HG02610 (cell line): ENCODE measurements around the gene LSM10.

Source experiments
- ATAC-seq: cut with Tn5 transposase; IDR thresholded peaks from one replicate; pipeline ENCODE4 v1.9.1; 2021; ENCODE audit warnings: mild to moderate bottlenecking, moderate library complexity; ENCODE audit not compliant: unreplicated experiment

The LSM10 gene

DNA sequence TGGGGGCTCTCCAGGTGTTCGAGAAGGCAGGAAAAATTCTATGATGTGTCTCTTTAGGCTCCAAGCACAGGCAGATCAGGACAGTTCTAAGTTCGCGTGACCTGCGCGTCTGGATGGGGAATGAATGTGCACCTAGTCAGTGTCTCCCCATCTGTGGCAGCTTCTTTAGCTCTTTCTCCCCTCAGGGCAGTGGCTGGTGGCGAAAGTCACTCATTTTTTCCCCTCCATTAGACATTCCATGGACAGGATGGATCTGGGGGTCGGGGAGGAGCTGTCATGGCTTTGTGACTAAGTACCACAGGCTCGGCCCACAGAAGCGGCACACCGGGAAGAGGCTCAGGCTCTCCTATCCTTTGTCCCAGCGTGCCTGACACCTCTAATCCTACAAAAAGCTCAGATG, 43.2 kb downstream of the LSM10 start:
- no peak for ATAC-seq

- no peak for ATAC-seq
Observed at GRCh38 chr1:36352910-36353878, 44.5 kb downstream of the LSM10 start.

DNA sequence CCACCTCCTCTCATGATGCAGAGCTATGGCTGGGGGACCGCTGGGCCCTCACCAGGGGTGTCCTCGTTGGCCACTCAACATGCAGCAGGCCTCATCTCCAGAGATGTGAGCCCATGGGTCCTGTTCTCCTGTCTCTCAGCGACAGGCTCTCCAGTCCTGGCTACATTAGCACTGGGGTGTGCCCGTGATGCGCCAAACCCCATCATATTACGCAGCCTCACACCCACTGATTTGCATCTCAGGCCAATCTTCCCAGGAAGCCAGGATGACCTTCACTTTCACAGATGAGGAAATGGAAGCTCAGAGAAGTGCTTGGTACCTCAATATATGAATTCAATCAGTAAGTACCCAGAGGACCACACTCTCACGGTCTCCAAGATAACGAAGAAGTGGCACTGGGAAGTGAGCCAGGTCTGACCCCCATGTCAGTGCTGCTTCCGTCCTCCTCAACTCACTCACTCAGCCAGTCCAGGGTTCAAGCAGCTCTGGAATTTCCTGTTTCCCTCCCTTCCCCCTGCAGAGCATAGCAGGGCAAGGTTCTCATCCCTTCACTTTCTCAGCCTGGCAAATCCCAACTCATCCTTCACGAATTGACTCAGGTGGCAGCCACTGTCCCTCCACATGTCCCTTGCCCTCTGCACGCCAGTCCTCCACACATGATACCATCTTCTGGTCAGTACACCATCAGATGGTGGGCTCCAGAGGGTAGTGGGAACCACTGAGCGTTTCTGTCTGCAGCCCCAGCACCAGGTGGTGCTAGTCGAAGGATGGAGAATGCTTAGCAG, 45.4 kb downstream of the LSM10 start:
- ATAC-seq, result no peak

DNA sequence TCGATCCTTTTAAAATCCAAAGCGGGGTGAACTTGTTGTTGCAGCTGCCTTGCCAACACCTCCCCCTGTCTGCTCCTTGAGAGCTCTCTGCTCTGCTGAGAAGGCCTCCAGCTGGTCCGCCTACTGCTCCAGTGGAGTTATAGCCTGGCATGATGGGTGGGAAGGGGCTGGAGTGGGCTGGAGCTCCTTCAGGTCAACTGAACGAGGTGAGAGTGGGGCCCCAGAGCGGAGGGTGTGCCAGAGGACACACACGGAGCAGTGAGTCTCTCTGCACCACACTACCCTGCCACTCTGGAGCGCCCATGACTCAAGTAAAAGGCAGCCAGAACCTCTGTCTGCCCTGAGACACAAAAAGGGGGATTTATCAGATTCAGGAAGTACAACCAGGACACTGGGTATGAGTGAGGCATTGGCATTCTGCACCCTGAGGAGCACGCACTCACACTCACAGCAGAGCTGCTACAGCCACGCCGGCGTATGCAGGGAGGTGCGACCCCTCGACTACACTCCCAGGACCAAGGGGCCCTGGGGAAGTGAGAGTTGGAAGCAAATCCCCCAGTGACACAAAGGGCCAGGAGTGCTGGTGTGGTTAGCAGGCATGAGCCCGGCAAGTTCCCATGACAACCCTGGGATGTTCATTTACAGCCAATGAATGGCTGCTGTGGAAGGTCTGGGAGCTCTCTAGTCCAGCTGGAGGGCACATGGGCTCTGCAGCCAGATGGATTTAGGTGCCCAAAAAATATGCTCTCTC, 46.3 kb downstream of the LSM10 start:
- no peak for ATAC-seq

GRCh38 chr1:36350659-36351226, 47.0 kb downstream of the LSM10 start:
- no peak for ATAC-seq

- ATAC-seq, result no peak
Observed at GRCh38 chr1:36349839-36350238, 47.9 kb downstream of the LSM10 start.

- peak; percentile 63 for ATAC-seq
Observed at GRCh38 chr1:36349241-36349671, 48.5 kb downstream of the LSM10 start.

DNA sequence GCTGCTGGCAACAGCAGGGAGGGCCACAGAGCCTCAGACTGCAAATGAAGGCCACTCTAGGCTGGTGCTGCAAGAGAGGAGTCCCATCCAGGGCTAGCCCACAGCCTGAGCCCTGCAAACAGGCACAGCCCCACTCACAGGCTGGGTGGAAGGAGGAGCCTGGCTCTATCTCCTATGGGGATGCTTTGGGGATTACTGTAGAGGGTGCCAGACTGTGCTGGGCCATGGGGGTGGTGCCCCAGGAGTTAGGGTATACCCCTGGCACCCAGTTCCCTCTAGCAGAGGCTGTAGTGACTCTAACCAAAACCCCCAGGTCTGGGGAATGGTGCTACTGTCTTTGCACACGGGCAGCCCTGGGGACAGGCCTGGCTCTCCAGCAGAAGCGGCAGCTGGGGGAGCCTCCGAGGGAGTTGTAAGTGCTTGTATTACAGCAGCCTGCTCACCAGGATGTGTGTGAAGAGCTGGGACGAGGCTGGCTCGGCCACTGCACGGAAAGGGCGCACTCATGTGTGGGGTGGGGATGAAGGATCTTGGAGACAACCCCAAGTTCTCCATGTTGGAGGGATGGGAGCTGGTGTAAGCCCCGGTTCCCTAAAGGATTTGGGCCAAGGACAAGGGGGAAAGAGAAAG, 50.9 kb downstream of the LSM10 start:
- ATAC-seq, result no peak

- ATAC-seq, result no peak
Observed at GRCh38 chr1:36345353-36345752, 52.4 kb downstream of the LSM10 start.

GRCh38 chr1:36344395-36344680, 53.4 kb downstream of the LSM10 start:
- ATAC-seq, result no peak

DNA sequence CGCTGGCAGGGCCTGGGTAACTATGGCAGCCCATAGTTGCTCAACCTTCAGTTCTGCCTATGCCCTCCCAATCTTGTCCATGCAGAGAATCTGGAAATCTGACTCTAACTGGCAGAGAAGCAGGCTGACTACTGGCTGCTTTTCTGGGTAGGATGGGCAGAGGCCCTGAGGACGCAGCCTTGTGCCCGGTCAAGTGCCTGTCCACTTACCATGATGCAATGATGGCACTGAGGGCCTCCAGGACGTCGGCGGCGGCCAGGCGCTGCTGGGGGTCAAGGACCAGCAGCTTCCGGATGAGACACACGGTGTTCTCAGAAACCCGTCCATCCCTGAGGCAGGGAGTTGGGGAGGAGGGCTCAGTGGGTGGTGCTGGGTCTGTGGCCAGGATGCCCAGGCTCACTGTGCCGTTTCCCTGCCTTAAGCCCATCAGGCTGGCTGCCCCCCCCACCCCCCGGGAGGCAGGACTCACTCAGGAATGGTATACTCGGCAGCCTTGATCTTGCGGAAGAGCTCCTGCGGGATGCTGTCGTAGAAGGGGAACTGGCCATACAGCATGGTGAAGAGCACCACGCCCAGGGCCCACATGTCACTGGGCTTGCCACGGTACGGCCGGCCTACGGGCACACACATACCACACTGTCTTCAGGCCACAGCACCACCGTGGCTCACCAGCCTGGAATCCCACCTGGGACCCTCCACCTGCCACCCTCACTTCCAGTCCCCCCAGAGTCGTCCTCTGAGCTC, 53.9 kb downstream of the LSM10 start:
- no peak for ATAC-seq
